ENCODE results near the gene KCTD1. TPM values are rescaled to one million over a fixed set of nuclear protein-coding genes. Genes with fewer than 3 reads are reported as not detected.

The KCTD1 gene
- total RNA-seq, 2 donors from 2014 or later: 13.3 to 13.6 TPM

GRCh38 chr18:26450989-26451682, 97.2 kb downstream of the KCTD1 start:
- intact Hi-C loops (cut with DNase I): no loop called here
- H3K9me3 ChIP-seq: no peaks in the 10 kb centered on the region
- TF ChIP-seq CTCF (IDR thresholded peaks at IDR 0.05): no peak

GRCh38 chr18:26448714-26449159, 99.6 kb downstream of the KCTD1 start:
- Histone ChIP-seq H3K9me3 (no peaks in the 10 kb centered on the region), H3K9ac (ENCODE audit: low read depth in 2 of 2, low read length in 2 of 2) (no peak overlapping the region), H3K36me3 (no peaks in the 10 kb centered on the region), H3K27me3 (no peaks in the 10 kb centered on the region), H3K4me1 (no peaks in the 10 kb centered on the region), H3K27ac (no peak overlapping the region), H3K4me3 (no peak overlapping the region)
- no peak for TF ChIP-seq CTCF (IDR thresholded peaks at IDR 0.05)
- no peak for DNase-seq
- intact Hi-C loops (cut with DNase I): no loop called here

More at GRCh38 chr18:26450989-26451682, 97.2 kb downstream of the KCTD1 start:
- Histone ChIP-seq H3K9ac (ENCODE audit: low read depth in 2 of 2, low read length in 2 of 2) (no peak overlapping the region), H3K27ac (no peak overlapping the region), H3K4me1 (no peaks in the 10 kb centered on the region), H3K27me3 (no peaks in the 10 kb centered on the region), H3K36me3 (no peaks in the 10 kb centered on the region), H3K4me3 (no peak overlapping the region)
- DNase-seq: no peak

GRCh38 chr18:26443853-26444252, 104.5 kb downstream of the KCTD1 start:
- Histone ChIP-seq H3K9ac (ENCODE audit: low read depth in 2 of 2, low read length in 2 of 2) (no peak overlapping the region), H3K27ac (no peak overlapping the region), H3K4me1 (no peaks in the 10 kb centered on the region), H3K4me3 (no peak overlapping the region), H3K27me3 (no peaks in the 10 kb centered on the region), H3K36me3 (no peaks in the 10 kb centered on the region), H3K9me3 (no peaks in the 10 kb centered on the region)
- intact Hi-C loops (cut with DNase I): no loop called here
- no peak for DNase-seq
- no peak for TF ChIP-seq CTCF (IDR thresholded peaks at IDR 0.05)

- H3K9me3 ChIP-seq: no peaks in the 10 kb centered on the region
- TF ChIP-seq CTCF (IDR thresholded peaks at IDR 0.05): no peak
- H3K36me3 ChIP-seq: no peaks in the 10 kb centered on the region
- H3K27ac ChIP-seq: no peak overlapping the region
- no peaks in the 10 kb centered on the region for H3K27me3 ChIP-seq
- H3K9ac ChIP-seq (ENCODE audit: low read depth in 2 of 2, low read length in 2 of 2): no peak overlapping the region
- no peak overlapping the region for H3K4me3 ChIP-seq
- no peak for DNase-seq
- intact Hi-C loops (cut with DNase I): no loop called here
- H3K4me1 ChIP-seq: no peaks in the 10 kb centered on the region
Observed at GRCh38 chr18:26442126-26442525, 106.2 kb downstream of the KCTD1 start.

- no peak overlapping the region for H3K4me3 ChIP-seq
- H3K9me3 ChIP-seq: no peaks in the 10 kb centered on the region
- H3K27ac ChIP-seq: no peak overlapping the region
- no peak for TF ChIP-seq CTCF (IDR thresholded peaks at IDR 0.05)
- H3K4me1 ChIP-seq: no peaks in the 10 kb centered on the region
- H3K9ac ChIP-seq (ENCODE audit: low read depth in 2 of 2, low read length in 2 of 2): no peak overlapping the region
- no peak for DNase-seq
- intact Hi-C loops (cut with DNase I): no loop called here
- no peaks in the 10 kb centered on the region for H3K36me3 ChIP-seq
- no peaks in the 10 kb centered on the region for H3K27me3 ChIP-seq
Observed at GRCh38 chr18:26440644-26441043, 107.7 kb downstream of the KCTD1 start.
